Measurements from ENCODE around the gene CFAP43.

GRCh38 chr10:104243512-104243911 lies 11.3 kb upstream of the CFAP43 start:
- TF ChIP-seq CTCF (conservative IDR thresholded peaks at IDR 0.05) = no peak
- TF ChIP-seq ZFX (IDR thresholded peaks at IDR 0.05) = no peak

Data from C4-2B (cell line).